CD14-positive monocyte (primary cell): Measurements from ENCODE around the gene CADM2. TPM values are rescaled to one million over a fixed set of nuclear protein-coding genes. Genes with fewer than 3 reads are reported as not detected.

Experiments used
- DNase-seq, 3 donors: peaks; one replicate each; pipeline ENCODE4 v3.0.0-alpha.2; 2011 to 2022
- H2AFZ ChIP-seq: 2 replicates; pipeline ENCODE4 v1.6.0; 2012; ENCODE audit warnings: mild to moderate bottlenecking, low read depth, low read length, inconsistent platforms; ENCODE audit not compliant: insufficient read depth, poor library complexity, severe bottlenecking
- H3K27ac ChIP-seq, 2 donors: 1 replicate in 1 of 2; 2 replicates in 1 of 2; pipeline ENCODE4 v1.5.1; 2012 to 2013; ENCODE audit warnings: low read length in 2 of 2, control low read depth in 1 of 2, inconsistent platforms in 1 of 2, low read depth in 1 of 2, mild to moderate bottlenecking in 1 of 2
- H3K27me3 ChIP-seq, 2 donors: one replicate each; pipeline versions ENCODE4 v1.6.0 to v1.6.1; 2011 to 2013; ENCODE audit warnings: low read length in 2 of 2; ENCODE audit not compliant: control insufficient read depth in 2 of 2, insufficient read depth in 2 of 2
- H3K36me3 ChIP-seq, 2 donors: replicated peaks in 1 of 2; 1 replicate in 1 of 2; 2 replicates in 1 of 2; pipeline versions ENCODE4 v1.5.1 to v1.6.1; 2012 to 2013; ENCODE audit warnings: low read length in 2 of 2, control low read depth in 1 of 2, inconsistent platforms in 1 of 2, mild to moderate bottlenecking in 1 of 2; ENCODE audit not compliant: insufficient read depth in 2 of 2, control insufficient read depth in 1 of 2
- H3K4me1 ChIP-seq, 2 donors: 1 replicate in 1 of 2; 2 replicates in 1 of 2; pipeline versions ENCODE4 v1.5.1 to v1.6.1; 2012 to 2013; ENCODE audit warnings: low read length in 2 of 2, control low read depth in 1 of 2, inconsistent platforms in 1 of 2, mild to moderate bottlenecking in 1 of 2, moderate library complexity in 1 of 2; ENCODE audit not compliant: insufficient read depth in 2 of 2, control insufficient read depth in 1 of 2
- H3K4me2 ChIP-seq: replicated peaks from 2 replicates; pipeline ENCODE3; 2012; ENCODE audit warnings: low read length, moderate library complexity, mild to moderate bottlenecking; ENCODE audit not compliant: poor library complexity, severe bottlenecking; ENCODE audit errors: extremely low read depth
- H3K4me3 ChIP-seq, 3 experiments: fragments of 200-600 bp in 1 of 3; sonication (generic) in 1 of 3; replicated peaks in 1 of 3; 1 replicate in 2 of 3; 2 replicates in 1 of 3; pipeline ENCODE4 v1.5.1; 2011 to 2013; ENCODE audit warnings: low read length in 3 of 3, mild to moderate bottlenecking in 3 of 3, control low read depth in 2 of 3, low read depth in 2 of 3, inconsistent platforms in 1 of 3, moderate library complexity in 1 of 3
- H3K79me2 ChIP-seq: 2 replicates; pipeline ENCODE4 v1.6.0; 2012; ENCODE audit warnings: mild to moderate bottlenecking, control low read depth, inconsistent platforms, low read length, moderate library complexity; ENCODE audit not compliant: insufficient read depth
- H3K9ac ChIP-seq: 2 replicates; pipeline ENCODE4 v1.6.0; 2017; ENCODE audit warnings: low read length, mild to moderate bottlenecking; ENCODE audit not compliant: insufficient read depth, poor library complexity, severe bottlenecking
- H3K9me3 ChIP-seq, 2 donors: replicated peaks in 1 of 2; 1 replicate in 1 of 2; 2 replicates in 1 of 2; pipeline versions ENCODE4 v1.5.1 to v1.6.1; 2012 to 2013; ENCODE audit warnings: low read length in 2 of 2, control low read depth in 1 of 2; ENCODE audit not compliant: control insufficient read depth in 1 of 2, insufficient read depth in 1 of 2
- H4K20me1 ChIP-seq: 2 replicates; pipeline ENCODE4 v1.6.0; 2012; ENCODE audit warnings: mild to moderate bottlenecking, low read length, control low read depth, moderate library complexity; ENCODE audit not compliant: insufficient read depth
- H3K27ac Mint-ChIP-seq, 7 donors: one replicate each; pipeline ENCODE4 v1.8.0; 2020; ENCODE audit warnings: mild to moderate bottlenecking in 7 of 7, mixed read lengths in 7 of 7, moderate library complexity in 6 of 7, inconsistent platforms in 2 of 7
- H3K27me3 Mint-ChIP-seq, 3 donors: one replicate each; pipeline ENCODE4 v1.8.0; 2021 to 2022; ENCODE audit warnings: low read depth in 3 of 3, mild to moderate bottlenecking in 3 of 3, mixed read lengths in 3 of 3, moderate library complexity in 3 of 3, inconsistent platforms in 1 of 3
- H3K36me3 Mint-ChIP-seq, 2 donors: one replicate each; pipeline ENCODE4 v1.8.0; 2020; ENCODE audit warnings: mixed read lengths in 2 of 2, inconsistent platforms in 1 of 2, mild to moderate bottlenecking in 1 of 2
- H3K4me1 Mint-ChIP-seq: one replicate; pipeline ENCODE4 v1.8.0; 2020; ENCODE audit warnings: mild to moderate bottlenecking, mixed read lengths
- H3K4me3 Mint-ChIP-seq, 2 donors: one replicate each; pipeline ENCODE4 v1.8.0; 2020; ENCODE audit warnings: mild to moderate bottlenecking in 2 of 2, mixed read lengths in 2 of 2, moderate library complexity in 1 of 2
- H3K9me3 Mint-ChIP-seq, 7 donors: one replicate each; pipeline ENCODE4 v1.8.0; 2020 to 2022; ENCODE audit warnings: mixed read lengths in 7 of 7, mild to moderate bottlenecking in 6 of 7, moderate library complexity in 6 of 7, inconsistent platforms in 2 of 7
- CTCF ChIP-seq: fragments of 200-600 bp; IDR thresholded peaks from one replicate; pipeline ENCODE4 v1.8.0; 2022; ENCODE audit warnings: antibody characterized with exemption, mild to moderate bottlenecking
- WGBS: methylation state at CpG from one replicate; pipeline ENCODE4 v1.1.5; 2013; ENCODE audit warnings: missing lambda C conversion rate; ENCODE audit not compliant: insufficient coverage; 5-methylcytosine and 5-hydroxymethylcytosine counted together
- intact Hi-C, 2 donors: fragments of 100-400 bp; cut with micrococcal nuclease; formaldehyde crosslinking; loops; one replicate each; pipeline versions ENCODE4 v1.15.0 to v1.15.1; 2023
- polyA plus RNA-seq, 3 donors: library from polyadenylated mRNA; depleted of rRNA in 1 of 3; unstranded in 2 of 3; stranded (reverse) in 1 of 3; fragments of 300-500 nt in 2 of 3; fragments of >200 nt in 1 of 3; fragmentation: Illumina TruSeq in 2 of 3; gene quantifications; 1 replicate in 2 of 3; 2 replicates in 1 of 3; pipeline ENCODE4 v1.2.3, GENCODE V29; 2012 to 2021

CADM2 gene
- polyA plus RNA-seq, 3 donors = not detected

GRCh38 chr3:85427467-85427866, 468.7 kb downstream of the CADM2 start:
- Histone ChIP-seq H3K79me2 (no peaks in the 10 kb centered on the region), H3K27ac (no peak overlapping the region), H3K9me3 (peaks cover 0 to 7% of the 10 kb centered on the region in 2 donors), H3K27me3 (no peaks in the 10 kb centered on the region), H3K36me3 (no peaks in the 10 kb centered on the region), H2AFZ (no peak overlapping the region), H3K4me3 (no peak overlapping the region), H3K4me2 (no peak overlapping the region), H3K9ac (no peak overlapping the region), H3K4me1 (no peaks in the 10 kb centered on the region), H4K20me1 (no peaks in the 10 kb centered on the region)
- Mint-ChIP-seq H3K27ac (no peak overlapping the region), H3K9me3 (peaks cover 0 to 6% (median 0%) of the 10 kb centered on the region in 7 donors), H3K4me3 (no peak overlapping the region), H3K36me3 (no peaks in the 10 kb centered on the region), H3K4me1 (no peaks in the 10 kb centered on the region), H3K27me3 (peaks cover 0 to 2% (median 0%) of the 10 kb centered on the region in 3 donors)
- intact Hi-C loops = no loop called here
- DNase-seq = no peak
- TF ChIP-seq CTCF = no peak
- no CpG with 5 or more reads among the region's 1 CpG for WGBS

- Histone ChIP-seq H3K9me3 (no peaks in the 10 kb centered on the region), H2AFZ (no peak overlapping the region), H3K27ac (no peak overlapping the region), H3K9ac (no peak overlapping the region), H4K20me1 (no peaks in the 10 kb centered on the region), H3K4me3 (no peak overlapping the region), H3K79me2 (no peaks in the 10 kb centered on the region), H3K27me3 (no peaks in the 10 kb centered on the region), H3K4me2 (no peak overlapping the region), H3K36me3 (no peaks in the 10 kb centered on the region), H3K4me1 (no peaks in the 10 kb centered on the region)
- 95% methylated on average over 2 of the region's 5 CpGs for WGBS
- intact Hi-C loops = no loop called here
- peak overlapping the region in 1 of 7 donors; percentile 75 for H3K27ac Mint-ChIP-seq
- no peak overlapping the region for H3K4me3 Mint-ChIP-seq
- peaks cover 0 to 3% (median 0%) of the 10 kb centered on the region in 7 donors for H3K9me3 Mint-ChIP-seq
- DNase-seq = no peak
- no peaks in the 10 kb centered on the region for H3K4me1 Mint-ChIP-seq
- no peak for TF ChIP-seq CTCF
- H3K36me3 Mint-ChIP-seq = no peaks in the 10 kb centered on the region
- peaks cover 0 to 2% (median 0%) of the 10 kb centered on the region in 3 donors for H3K27me3 Mint-ChIP-seq
These were observed 473.3 kb downstream of the CADM2 start for GRCh38 chr3:85432081-85432480.
